IPS-NIHi7 (cell line): ENCODE measurements around the gene CD81.
"Not testable (repeated sequence)": the region's sequence is repeated elsewhere in the genome, so short reads cannot be mapped to it uniquely, and the experiment has no call there.

Experiments used
- DNase-seq: peaks from one replicate; pipeline ENCODE4 v3.0.0; 2012; ENCODE audit warnings: mixed read lengths; ENCODE audit errors: extremely low spot score

The CD81 gene

GRCh38 chr11:2357246-2357645, 19.9 kb upstream of the CD81 start:
- DNase-seq = no peak

DNA sequence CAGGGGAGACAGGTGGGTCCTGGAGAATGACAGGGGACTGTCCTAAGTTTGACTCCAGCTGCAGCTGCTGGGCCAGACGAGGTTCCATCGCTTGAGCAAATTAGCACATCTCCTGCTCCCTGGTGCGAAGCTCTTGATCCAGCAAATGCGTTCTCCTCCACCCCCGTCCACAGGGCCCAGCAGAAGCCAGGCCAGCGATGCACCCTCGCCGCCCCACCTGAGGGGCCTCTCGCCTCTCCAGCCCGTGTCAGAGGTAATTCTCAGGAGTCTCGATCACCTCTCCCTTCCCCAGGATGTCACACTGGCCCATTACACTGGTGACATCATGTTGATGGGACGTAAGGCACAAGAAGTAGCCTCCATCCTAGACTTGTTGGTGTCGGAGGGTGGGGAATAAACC, 19.5 kb upstream of the CD81 start:
- DNase-seq = not testable (repeated sequence)

- DNase-seq = no peak
Observed at GRCh38 chr11:2358754-2359442, 18.2 kb upstream of the CD81 start.

- no peak for DNase-seq
Observed at GRCh38 chr11:2359557-2359956, 17.6 kb upstream of the CD81 start.

DNA sequence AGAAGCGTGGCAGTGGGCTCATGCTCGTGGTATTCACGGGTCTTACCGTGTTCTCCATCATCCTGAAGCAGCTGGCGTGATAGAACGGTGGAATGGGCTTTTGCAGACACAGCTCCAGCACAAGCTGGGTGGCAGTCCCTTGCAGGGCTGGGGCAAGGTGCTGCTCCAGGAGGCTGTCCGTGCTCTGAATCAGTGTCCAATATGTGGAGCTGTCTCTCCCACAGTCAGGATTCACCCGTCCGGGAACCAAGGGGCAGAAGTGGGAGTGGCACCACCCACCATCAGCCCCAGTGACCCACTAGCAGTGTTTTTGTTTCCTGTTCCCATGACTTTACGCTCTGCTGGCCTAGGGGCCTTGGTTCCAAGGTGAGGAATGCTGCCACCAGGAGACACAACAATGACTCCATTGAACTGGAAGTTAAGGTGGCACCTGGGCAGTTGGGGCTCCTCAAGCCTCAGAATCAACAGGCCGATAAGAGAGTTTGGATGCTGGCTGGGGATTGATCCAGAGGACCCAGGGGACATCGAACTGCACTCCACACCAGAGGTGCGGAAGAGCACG, 16.9 kb upstream of the CD81 start:
- DNase-seq = no peak

- no peak for DNase-seq
Observed at GRCh38 chr11:2361565-2361964, 15.5 kb upstream of the CD81 start.

DNA sequence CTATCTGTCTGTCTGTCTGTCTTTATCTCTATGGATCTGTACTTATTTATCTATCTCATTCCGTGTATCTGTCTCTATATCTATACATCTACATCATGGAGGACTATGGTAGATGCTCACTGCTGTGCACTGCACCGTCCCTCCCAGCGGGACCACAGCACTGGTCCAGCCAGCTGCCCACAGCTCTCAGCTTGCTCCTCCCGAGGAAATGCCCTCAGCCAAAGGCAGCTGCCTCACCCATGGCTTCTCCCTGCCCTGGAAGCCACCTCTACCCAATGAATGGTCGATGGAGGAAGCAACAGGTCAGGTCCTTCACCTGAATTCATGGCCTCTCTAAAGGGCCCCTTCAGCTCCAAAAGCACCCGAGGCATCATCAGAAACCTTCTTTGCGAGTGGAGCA, 14.7 kb upstream of the CD81 start:
- no peak for DNase-seq

- no peak for DNase-seq
Observed at GRCh38 chr11:2363130-2363529, 14.0 kb upstream of the CD81 start.

DNA sequence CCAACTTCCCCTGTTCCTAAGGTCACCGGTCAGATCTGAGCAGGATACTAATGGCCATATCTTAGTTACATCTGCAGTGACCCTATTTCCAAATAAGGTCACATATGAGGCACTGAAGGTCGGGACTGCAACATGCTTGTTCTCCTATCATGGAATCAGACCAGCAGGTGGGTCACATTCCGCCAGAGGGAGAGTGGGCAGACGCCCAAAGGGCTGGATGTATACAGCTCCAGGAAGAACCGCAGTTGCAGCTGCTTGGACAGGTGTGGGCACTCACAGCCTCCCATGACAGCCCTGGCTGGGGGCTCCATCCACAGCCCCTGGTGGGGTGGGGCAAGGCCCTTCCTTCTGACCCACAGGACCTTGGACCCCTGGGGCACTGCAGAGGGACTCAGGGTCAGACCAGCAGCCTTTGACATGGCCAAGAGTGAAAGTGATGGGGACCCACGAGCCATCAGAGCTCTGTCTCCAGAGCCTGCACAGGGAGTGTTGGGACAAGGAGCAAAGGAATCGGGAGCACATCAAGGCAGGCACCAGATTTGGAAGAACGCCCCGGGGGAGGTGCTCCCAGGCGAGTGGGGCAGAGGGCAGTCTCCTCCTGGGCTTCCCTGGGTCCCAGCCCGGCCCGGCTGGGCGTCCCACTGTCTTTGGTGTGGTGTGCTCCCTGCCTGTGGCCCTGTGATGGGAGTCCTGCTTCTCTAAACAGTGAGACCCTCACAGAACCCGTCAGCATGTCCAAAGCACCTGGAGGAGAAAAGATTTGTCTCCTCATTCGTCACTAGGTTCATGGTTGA, 13.3 kb upstream of the CD81 start:
- no peak for DNase-seq

DNA sequence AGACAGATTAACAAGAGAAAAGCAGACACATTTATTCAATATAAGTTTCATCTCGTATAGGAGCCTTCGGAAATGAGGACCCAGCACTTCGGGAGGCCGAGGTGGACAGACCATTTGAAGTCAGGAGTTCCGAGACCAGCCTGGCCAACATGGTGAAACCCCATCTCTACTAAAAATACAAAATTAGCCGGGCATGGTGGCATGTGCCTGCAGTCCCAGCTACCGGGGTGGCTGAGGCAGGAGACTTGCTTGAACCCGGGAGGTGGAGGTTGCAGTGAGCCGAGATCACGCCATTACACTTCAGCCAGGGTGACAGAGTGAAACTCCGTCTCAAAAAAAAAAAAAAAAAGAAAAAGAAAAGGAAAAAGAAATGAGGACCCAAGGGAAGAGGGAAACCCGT, 12.7 kb upstream of the CD81 start:
- not testable (repeated sequence) for DNase-seq

DNA sequence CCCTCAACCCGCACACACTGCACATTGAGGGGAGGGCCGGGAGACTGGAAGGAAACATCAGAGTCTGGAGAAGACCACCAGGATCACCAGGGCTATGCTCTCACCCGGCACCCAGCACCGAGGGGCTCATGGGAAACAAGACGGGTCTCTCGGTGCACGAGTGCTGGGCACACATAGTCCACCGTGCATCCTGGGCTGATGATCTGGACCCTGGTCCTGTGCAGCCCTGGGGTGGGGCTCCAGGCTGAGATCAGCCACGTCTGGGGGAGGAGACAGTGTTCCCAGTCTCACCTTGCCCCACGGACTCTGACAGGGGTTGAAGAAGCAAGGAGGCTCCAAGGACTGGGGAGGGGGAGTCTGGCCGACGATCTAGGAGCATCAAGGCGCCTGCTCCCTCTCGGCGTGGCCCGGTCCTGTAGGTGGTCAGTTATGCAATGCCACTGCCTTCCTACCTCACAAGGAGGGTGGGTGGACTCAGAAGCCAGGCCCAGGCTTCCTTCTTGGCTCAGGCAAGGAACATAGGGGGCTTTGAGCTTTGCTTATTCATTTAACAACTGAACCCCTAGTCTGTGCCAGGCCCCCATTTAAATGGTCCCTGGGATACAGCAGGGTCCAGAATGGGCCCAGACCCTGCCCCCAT, 11.4 kb upstream of the CD81 start:
- DNase-seq = no peak

- DNase-seq = no peak
Observed at GRCh38 chr11:2366276-2366675, 10.8 kb upstream of the CD81 start.

DNA sequence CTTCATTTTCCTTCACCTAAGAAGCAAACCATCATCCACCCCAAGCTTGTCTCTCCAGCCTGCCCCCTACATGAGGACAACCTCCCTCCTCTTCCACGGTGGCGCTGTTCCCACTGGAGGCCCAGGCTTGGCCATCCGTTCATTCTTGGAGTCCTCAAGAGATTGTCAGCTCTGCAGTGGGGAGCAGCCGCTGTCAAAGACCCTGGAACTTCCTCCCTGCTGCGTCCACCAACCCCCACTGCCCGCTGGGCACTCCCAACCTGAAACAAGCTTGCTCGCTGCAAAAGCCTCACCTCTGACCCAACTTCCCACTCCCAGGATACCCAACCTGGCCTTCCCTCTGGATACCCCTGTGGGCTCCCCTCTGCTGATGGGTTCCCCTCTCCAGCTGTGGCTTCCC, 10.4 kb upstream of the CD81 start:
- no peak for DNase-seq

DNA sequence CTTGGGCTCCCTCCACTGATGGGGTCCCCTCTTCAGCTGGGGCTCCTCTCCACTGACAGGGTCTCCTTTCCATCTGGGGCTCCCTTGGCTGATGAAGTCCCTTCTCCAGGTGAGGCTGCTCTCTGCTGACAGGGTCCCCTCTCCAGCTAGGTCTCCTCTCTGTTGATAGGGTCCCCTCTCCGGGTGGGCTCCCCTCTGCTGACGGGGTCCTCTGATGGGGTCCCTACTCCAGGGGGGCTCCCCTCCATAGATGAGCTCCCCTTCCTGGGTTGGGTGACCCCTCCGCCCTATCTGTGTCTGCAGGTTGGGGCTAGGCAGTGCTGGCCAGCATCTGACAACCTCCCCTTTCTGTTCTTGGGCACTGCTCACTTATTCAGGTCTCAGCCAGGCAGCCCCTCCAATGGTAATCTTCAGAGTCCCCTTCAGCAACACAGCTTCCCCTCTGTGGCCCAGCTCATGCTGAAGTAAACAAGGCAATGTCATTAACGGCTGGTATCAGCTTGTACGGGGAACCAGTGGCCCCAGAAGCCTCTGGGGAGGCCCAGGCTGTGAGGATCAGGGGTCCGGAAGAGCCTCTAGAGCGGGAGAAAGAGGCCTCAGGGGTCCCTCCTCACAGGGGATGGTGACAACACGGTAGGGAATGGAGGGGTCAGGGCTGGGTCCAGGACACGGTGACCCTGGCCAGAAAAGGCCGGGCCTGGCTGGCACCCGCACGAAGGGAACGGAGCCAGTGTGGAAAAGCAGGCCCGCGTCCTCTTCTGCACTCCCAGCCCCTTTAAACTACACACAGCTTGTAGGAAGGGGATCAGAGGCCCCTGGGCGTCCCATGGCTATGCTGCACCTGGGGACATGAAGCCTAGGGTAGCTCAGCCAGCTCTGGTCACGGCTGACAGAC, 9.6 kb upstream of the CD81 start:
- no peak for DNase-seq

DNA sequence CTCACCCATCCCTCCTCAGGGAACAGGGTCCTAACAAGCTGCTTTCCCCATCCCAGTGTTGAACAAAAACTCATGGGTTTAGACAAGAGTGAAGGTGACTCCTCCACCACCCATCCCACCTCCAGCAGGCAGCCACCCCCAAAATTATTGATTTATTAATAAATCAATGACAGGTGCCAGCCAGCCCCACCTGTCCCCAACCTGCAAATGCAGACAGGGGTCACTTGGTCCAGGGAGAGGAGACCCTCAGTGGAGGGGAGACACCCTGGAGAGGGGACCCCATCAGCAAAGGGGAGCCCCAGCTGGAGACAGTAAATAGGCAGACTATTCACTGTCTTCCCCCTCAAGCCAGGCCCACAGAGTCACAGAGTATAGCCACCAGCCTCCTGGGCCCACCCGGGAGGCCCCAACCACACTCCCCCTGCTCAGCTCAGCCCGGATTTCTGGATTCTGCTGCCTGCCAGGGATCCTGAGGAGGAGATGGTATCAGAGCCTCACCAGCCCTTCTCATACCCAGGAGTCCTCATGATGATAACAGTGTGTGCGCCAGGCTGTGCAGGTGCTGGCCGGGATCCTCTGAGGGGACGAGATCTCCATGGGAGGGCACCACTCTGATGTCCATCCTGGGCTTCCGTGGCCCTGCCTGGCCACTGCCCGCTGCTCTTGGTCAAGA, 8.8 kb upstream of the CD81 start:
- no peak for DNase-seq

DNA sequence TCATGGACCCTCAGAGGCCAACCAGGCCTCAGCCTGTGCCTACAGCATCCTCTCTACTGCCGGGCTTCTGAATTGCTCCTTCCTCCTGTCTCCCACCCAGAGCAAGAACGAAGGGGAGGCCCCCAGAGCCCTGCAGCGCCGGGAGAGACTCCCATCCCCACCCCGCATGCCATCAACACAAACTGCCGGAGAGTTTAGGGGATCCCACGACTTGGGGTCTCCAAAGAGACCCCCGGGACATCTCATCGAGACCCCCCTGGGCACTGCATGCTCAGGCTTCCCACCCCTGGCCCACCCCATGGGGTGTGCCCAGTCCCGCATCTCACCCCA, 8.3 kb upstream of the CD81 start:
- no peak for DNase-seq

GRCh38 chr11:2369320-2369719, 7.8 kb upstream of the CD81 start:
- no peak for DNase-seq

DNA sequence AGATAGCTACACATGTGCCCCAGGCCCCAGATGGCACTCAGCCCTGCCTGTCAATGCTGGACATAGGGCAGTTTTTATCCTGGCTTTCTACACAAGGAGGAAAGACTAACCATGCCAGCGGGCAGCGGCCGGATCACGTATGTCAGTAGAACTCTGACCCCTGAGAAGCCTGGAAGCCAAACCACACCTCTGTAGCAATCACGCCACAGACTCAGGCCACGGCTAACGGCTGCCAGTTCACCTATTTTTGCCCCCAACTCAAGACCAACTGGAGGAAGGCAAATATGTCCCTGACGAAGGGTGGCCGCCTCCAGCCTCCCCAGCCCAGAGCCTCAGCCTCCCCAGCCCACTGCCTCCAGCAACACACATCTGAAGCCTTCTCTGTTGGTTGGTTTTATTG, 7.2 kb upstream of the CD81 start:
- DNase-seq = no peak

DNA sequence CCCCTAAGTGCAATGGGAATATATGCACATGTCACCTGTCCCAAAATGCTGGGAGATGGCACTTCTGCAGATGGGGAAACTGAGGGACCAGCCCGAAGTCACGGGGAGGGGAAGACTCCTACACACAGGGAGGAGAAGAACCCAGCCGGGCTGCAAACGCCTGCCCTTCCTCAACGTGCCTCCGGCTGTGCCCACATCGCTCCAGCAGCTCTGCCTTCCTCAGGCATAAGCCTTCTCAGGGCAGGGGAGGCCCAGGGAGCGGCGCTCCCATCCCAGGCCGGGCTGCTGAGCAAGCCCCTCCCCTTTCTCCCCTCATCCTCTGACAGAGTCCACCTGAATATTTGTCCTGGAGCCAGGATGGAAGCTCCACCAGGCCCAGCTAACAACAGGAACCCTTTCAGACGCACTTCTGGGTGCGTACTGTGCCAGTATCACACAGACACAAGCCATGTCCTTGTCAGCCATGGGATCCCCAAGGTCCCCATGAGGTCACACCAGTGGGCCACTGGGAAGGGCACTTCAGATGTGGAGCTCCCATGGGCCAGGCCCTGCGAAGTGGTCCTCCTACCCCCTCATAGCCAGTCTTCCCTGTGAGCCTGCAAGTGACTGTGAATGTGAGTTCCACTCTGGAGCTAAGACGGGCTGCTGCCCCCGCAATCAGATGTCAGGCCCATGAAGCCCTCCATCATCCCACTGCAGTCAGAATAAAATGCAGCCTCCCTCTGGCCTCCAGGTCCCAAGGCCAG, 2.5 kb upstream of the CD81 start:
- no peak for DNase-seq

DNA sequence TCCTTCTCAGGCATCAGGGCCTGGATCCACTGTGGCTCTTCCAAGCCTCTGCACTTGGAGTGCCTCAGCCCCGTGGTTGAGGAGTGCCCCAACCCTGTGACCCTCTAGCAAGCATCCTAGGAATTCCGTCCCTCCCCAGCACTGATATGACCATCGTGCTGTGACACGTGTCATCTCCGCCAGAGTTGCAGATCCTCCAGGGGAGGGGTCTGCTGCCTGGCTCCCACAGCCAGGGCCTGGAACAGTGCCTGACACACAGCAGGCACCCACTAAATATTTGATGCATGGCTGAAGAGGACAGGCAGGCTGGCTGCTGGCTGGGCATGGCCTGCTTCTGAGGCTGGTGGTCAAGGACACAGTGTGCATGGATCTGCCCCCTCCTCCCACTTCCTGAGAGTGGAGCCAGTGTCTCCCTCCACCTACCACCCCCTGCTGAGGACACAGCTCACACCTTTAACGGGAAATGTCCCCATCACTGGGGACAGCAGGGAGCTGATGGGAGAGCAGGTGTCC, 1.7 kb upstream of the CD81 start:
- DNase-seq = no peak
